Adrenal gland (tissue), 12 donors: ENCODE data around the gene PLXNA4. TPM values are rescaled to one million over a fixed set of nuclear protein-coding genes. Genes with fewer than 3 reads are reported as not detected.
A peak's percentile ranks its signal among the peaks of the same experiment; 100 is the strongest.

ENCODE experiments used
- DNase-seq, 7 donors: peaks; one replicate each; pipeline ENCODE4 v3.0.0-alpha.2; 2019 to 2020
- H3K27ac ChIP-seq, 5 donors: fragments of 200-600 bp; sonication (generic) in 4 of 5; 1 replicate in 3 of 5; 2 replicates in 2 of 5; pipeline versions ENCODE4 v1.5.1 to v1.8.0; 2016 to 2020; ENCODE audit warnings: mild to moderate bottlenecking in 1 of 5
- H3K27me3 ChIP-seq: fragments of 200-600 bp; 2 replicates; pipeline ENCODE4 v1.8.0; 2021
- H3K36me3 ChIP-seq, 2 donors: fragments of 200-600 bp; replicated peaks in 1 of 2; 1 replicate in 1 of 2; 2 replicates in 1 of 2; pipeline versions ENCODE4 v1.5.1 to v1.8.0; 2018 to 2022
- H3K4me1 ChIP-seq, 2 donors: fragments of 200-600 bp; replicated peaks in 1 of 2; 1 replicate in 1 of 2; 2 replicates in 1 of 2; pipeline versions ENCODE4 v1.5.1 to v1.8.0; 2018 to 2021
- H3K4me3 ChIP-seq, 4 donors: fragments of 200-600 bp; sonication (generic) in 3 of 4; one replicate each; pipeline ENCODE4 v1.5.1; 2016 to 2018
- H3K9me3 ChIP-seq, 3 donors: fragments of 200-600 bp; sonication (generic) in 1 of 3; replicated peaks in 1 of 3; 1 replicate in 2 of 3; 2 replicates in 1 of 3; pipeline versions ENCODE4 v1.5.1 to v1.8.0; 2016 to 2021
- POLR2A ChIP-seq, 2 donors: fragments of 450-650 bp; IDR thresholded peaks; one replicate each; pipeline ENCODE4 v1.6.1; 2017; ENCODE audit warnings: antibody characterized with exemption in 2 of 2, mild to moderate bottlenecking in 2 of 2, moderate library complexity in 1 of 2
- WGBS, 4 donors: extraction: QIAGEN DNeasy Blood & Tissue Kit in 2 of 4; methylation state at CpG; one replicate each; pipeline versions ENCODE4 v1.1.5 to v1.1.7; 2013 to 2017; 5-methylcytosine and 5-hydroxymethylcytosine counted together
- intact Hi-C, 2 donors: fragments of 100-400 bp; cut with DNase I; formaldehyde crosslinking; loops; one replicate each; pipeline versions ENCODE4 v1.14.1 to v1.15.0; 2022 to 2023
- polyA plus RNA-seq, 3 donors: library from polyadenylated mRNA; stranded (reverse); fragments of 200-250 nt in 2 of 3; fragments of 350-450 nt in 1 of 3; fragmentation: Illumina TruSeq in 1 of 3; extraction: RNeasy Lipid Tissue Mini Kit (QIAGEN cat#74804) in 1 of 3; gene quantifications; one replicate each; pipeline ENCODE4 v1.2.3, GENCODE V29; 2013 to 2014
- total RNA-seq, 9 donors: library from RNA; depleted of rRNA in 4 of 9; stranded (reverse); fragments of >200 nt in 4 of 9; fragments of 120-200 nt in 1 of 9; fragmentation: NEBNext Ultra II Directional in 1 of 9; extraction: Animal tissue kit (Norgen Biotek cat#: 25700) in 1 of 9; gene quantifications; one replicate each; pipeline versions ENCODE4 v1.1.0 to v1.2.4, GENCODE V29; 2013 to 2023
- TF ChIP-seq, protein P1 (sequence below), 6 experiments: fragments of 450-650 bp in 4 of 6; fragments of 200-600 bp in 2 of 6; sonication (generic) in 1 of 6; IDR thresholded peaks; 1 replicate in 5 of 6; 2 replicates in 1 of 6; pipeline versions ENCODE4 v1.5.1 to v1.8.0; 2016 to 2021; ENCODE audit warnings: antibody characterized with exemption in 6 of 6, mild to moderate bottlenecking in 2 of 6, moderate library complexity in 1 of 6
- donor health status: healthy with polysubstance abuse.
- donor health status: Bipolar disorder and iron deficiency.
- donor health status: DM: yes; HTN: yes; CAD: no.
- donor health status: DM: no; HTN: no; CAD: no.
- donor health status: DM: no; HTN: no; CAD: no.
- donor health status: DM: yes; HTN: yes; CAD: no.

The PLXNA4 gene
- total and polyA plus RNA-seq, 12 donors = 0.99 to 10.7 (median 3.6) TPM

DNA sequence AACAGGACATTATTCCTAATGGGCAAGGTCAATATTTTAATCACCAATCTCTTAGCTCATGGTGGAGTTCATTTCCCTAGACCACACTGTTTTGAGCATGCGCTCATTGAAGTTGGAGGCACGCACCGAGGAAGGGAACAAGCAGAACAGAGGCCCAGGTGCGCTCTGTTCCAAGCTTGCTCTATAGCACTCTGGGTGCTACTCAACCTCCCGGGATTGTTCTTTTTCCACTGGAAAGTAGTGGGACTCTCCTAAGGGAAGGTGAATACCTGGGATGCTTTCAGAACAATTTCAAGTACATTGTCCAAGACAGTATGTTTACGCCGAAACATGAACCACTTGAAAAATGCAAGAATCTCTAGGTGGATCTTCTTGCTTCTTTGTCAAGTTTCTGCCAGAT lies 16.2 kb downstream of the PLXNA4 start:
- H3K4me1 ChIP-seq = no peaks in the 10 kb centered on the region
- H3K4me3 ChIP-seq = no peak overlapping the region
- H3K9me3 ChIP-seq = no peaks in the 10 kb centered on the region
- no peak overlapping the region for H3K27ac ChIP-seq
- DNase-seq = no peak
- 94 to 100% (median 97%) methylated on average over 5 to 7 of the region's 7 CpGs for WGBS, 4 donors
- intact Hi-C loops = no loop called here
- H3K36me3 ChIP-seq = no peaks in the 10 kb centered on the region
- TF ChIP-seq, protein P1, sequence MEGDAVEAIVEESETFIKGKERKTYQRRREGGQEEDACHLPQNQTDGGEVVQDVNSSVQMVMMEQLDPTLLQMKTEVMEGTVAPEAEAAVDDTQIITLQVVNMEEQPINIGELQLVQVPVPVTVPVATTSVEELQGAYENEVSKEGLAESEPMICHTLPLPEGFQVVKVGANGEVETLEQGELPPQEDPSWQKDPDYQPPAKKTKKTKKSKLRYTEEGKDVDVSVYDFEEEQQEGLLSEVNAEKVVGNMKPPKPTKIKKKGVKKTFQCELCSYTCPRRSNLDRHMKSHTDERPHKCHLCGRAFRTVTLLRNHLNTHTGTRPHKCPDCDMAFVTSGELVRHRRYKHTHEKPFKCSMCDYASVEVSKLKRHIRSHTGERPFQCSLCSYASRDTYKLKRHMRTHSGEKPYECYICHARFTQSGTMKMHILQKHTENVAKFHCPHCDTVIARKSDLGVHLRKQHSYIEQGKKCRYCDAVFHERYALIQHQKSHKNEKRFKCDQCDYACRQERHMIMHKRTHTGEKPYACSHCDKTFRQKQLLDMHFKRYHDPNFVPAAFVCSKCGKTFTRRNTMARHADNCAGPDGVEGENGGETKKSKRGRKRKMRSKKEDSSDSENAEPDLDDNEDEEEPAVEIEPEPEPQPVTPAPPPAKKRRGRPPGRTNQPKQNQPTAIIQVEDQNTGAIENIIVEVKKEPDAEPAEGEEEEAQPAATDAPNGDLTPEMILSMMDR (IDR thresholded peaks at IDR 0.05) = no peak
- no peak for TF ChIP-seq POLR2A (IDR thresholded peaks at IDR 0.05)
- H3K27me3 ChIP-seq = peaks cover 4% of the 10 kb centered on the region

DNA sequence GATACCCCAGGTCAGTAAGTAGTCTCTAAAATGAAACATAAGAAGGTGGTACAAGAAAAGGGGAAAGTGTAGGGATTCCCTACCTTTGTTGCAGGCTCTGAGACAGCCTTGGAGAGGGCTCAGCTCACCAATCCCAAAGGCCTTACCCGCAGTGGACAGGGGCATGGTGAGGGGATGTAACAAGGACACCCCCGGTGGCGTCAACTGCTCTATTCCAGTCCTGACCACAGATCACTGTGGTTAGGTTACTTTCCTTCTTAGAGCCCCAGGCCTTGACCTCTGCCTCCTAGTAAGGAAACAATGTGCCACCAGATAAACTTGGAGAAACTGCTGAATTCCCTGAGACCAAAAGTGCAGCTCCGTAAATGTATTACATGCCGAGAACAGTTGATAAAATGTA lies 17.5 kb downstream of the PLXNA4 start:
- WGBS, 4 donors = 60 to 81% (median 73%) methylated on average over 5 of the region's 5 CpGs
- Histone ChIP-seq H3K36me3 (no peaks in the 10 kb centered on the region), H3K27ac (no peak overlapping the region), H3K9me3 (no peaks in the 10 kb centered on the region), H3K27me3 (no peaks in the 10 kb centered on the region), H3K4me1 (no peaks in the 10 kb centered on the region), H3K4me3 (no peak overlapping the region)
- no peak for DNase-seq
- no peak for TF ChIP-seq POLR2A (IDR thresholded peaks at IDR 0.05)
- TF ChIP-seq, protein P1 (IDR thresholded peaks at IDR 0.05) = no peak
- intact Hi-C loops = no loop called here

DNA sequence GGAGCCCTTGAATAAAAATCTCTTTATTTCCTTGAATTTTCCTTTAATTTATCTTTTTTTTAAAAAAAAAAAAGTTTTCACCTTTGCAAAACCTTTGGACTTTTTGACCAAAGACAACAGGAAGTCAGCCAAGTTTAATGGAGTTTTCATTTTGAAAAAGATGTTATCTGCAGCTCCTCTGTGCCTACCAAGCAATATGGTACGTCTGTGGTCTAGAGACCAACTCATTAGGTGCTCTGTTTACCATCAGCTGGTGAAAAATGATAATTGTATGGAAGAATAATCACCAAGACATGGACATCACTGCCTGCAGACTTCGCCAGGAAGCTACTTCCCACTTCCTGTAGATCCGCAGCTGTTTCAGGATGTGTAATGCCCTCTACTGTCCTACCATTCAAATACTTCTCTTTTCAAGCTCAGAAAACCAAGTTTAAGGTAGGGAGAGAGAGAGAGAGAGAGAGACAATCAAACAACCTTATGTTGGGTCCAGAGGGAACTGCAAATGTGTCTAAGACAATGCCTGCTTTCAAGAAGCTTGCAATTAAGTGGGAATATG lies 18.7 kb downstream of the PLXNA4 start:
- TF ChIP-seq, protein P1 (IDR thresholded peaks at IDR 0.05) = peak in 2 of 6 experiments; percentile 14
- no peak for TF ChIP-seq POLR2A (IDR thresholded peaks at IDR 0.05)
- Histone ChIP-seq H3K4me1 (no peaks in the 10 kb centered on the region), H3K4me3 (no peak overlapping the region), H3K27me3 (no peaks in the 10 kb centered on the region), H3K27ac (no peak overlapping the region), H3K36me3 (no peaks in the 10 kb centered on the region), H3K9me3 (no peaks in the 10 kb centered on the region)
- WGBS, 4 donors = 45 to 58% (median 49%) methylated on average over 3 of the region's 3 CpGs
- intact Hi-C loops = no loop called here
- no peak for DNase-seq

DNA sequence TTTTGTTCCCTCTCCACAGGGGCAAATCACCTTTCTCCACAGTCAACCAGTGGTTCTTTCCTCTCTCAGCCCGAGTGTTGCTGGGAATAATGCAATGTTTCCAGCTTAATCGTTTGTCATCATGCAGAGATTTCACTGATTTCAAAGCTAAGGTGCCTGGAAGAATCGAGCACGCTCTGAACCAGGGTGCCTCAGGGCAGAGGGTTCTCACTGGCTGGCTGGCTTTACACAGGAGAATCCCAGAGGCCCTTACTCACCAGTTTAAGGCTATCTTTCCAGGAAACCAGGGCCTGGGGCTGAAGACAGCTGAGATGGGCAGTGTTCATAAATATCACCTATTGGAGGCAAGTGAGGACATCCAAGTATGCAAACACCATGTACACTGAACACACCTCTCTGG lies 21.8 kb downstream of the PLXNA4 start:
- DNase-seq = no peak
- Histone ChIP-seq H3K4me3 (no peak overlapping the region), H3K27ac (no peak overlapping the region), H3K27me3 (no peaks in the 10 kb centered on the region), H3K9me3 (peaks cover 0 to 8% (median 0%) of the 10 kb centered on the region in 3 donors), H3K36me3 (no peaks in the 10 kb centered on the region), H3K4me1 (no peaks in the 10 kb centered on the region)
- 61 to 77% (median 71%) methylated on average over 4 of the region's 4 CpGs for WGBS, 4 donors
- intact Hi-C loops = no loop called here
- no peak for TF ChIP-seq POLR2A (IDR thresholded peaks at IDR 0.05)
- TF ChIP-seq, protein P1 (IDR thresholded peaks at IDR 0.05) = no peak
